GM18498 (cell line): ENCODE results near the gene SHOX.

Experiments used
- ATAC-seq: cut with Tn5 transposase; IDR thresholded peaks from one replicate; pipeline ENCODE4 v1.9.1; 2021; ENCODE audit warnings: mild to moderate bottlenecking, moderate library complexity; ENCODE audit not compliant: unreplicated experiment

The SHOX gene

GRCh38 chrX:663841-664240 is 33.2 kb downstream of the SHOX start:
- no peak for ATAC-seq

DNA sequence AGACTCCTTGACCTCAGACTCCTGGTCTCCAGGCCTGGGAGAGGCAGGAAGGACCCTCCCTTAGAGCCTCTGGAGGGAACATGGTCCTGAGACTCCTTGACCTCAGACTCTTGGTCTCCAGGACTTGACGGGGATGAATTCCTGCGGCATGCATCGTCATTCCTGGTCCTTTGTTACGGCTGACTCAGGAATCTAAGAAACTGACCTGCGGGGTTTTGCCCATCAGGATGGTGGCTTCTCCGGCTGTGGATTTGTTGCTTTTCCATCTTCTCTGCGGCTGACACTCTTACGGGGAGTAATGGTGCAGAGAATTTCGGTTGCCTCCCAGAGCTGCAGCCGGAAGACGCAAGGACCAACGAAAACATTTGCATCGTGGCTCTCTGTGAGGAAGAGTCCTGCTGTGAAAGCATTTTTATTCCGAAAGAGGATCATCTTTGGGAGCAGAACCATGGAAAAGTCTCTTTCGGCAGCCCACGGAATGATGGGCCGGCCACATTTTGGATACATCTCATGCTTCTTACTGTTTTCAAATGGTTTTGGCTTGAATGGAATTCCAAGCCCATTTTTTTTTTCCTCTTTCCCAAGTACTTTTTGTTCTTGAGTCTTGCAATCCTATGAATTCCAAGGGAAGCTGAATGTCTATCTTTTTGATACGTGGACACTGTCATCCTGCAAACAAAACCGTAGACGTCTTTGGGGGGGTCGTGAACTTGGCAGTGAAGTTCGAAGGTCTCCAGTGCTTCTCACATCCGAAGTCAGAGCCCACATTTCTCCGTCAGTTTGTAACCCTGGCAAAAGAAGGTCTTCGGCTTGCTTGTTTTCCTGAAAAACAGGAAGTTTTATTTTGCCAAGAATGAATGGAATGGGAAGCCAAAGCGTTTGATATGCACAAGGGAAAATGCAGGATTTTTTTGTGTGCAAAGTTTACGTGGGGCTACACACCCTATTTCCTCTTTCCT is 36.5 kb downstream of the SHOX start:
- ATAC-seq, result no peak

DNA sequence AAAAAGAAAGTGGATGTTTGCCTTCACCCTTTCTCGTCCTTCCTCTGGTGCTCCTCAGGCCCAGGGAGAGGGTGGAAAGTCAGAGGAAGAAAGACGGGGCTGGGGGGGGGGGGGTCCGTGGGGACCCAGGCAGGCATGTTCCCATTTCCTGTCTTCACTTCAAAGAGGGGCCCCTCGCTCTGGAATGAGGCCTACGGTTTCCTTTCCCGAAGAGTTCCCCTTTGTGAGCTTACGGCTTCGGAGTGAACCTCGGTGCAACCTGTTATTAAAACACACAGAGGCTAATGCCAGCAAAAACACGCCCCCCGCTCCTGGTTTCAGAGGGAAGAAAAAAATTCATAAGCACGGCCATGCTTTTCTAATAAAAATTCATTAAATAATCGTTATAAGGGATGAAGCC is 40.1 kb downstream of the SHOX start:
- no peak for ATAC-seq

- no peak for ATAC-seq
Measured at GRCh38 chrX:672931-673330, 42.3 kb downstream of the SHOX start.

DNA sequence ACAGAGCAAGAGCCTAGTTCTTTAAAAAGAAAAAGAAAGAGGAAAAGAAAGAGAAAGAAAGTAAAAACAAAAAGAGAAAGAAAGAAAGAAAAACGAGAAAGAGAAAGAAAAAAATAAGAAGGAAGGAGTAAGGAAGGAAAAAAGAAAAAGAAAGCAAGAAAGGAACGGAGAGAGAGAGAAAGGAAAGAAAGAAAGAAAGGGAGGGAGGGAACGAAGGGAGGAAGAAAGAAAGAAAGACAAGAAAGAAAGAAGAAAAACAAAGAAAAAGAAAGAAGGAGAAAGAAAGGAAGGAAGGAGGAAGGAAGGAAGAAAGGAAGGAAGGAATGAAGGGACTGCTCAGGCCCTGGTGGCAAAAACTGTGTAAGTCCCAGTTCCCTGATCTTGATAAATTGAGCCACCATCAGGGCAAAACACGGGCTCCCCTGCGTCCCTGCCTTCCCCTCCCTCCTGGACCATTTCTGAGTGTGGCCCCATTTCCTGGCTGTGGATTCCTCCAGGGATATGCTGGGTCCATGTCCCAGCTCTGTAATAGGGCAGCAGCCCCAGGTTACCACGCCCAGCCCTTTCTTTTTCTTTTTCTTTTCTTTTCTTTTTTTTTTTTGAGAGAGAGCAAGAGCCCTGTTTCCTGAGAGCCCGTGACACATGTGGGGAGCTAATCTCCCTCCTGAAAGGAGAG is 44.8 kb downstream of the SHOX start:
- ATAC-seq, result no peak

DNA sequence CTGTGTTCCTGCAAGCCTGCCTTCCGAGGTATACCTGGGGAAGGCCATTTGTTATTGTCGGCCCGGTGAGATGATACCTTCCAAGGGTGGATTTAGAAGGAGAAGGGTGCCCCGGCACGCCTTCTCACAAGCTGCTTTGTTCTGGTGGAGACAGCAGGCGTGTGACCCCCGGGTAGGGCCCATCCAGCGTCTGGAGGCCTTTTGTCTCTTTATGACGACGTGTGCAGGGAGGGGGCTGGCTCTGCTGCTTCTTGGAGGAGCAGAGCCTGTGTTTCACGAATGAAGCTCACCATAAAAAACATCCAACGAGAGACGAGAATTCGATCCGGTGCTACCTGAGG is 45.3 kb downstream of the SHOX start:
- no peak for ATAC-seq

DNA sequence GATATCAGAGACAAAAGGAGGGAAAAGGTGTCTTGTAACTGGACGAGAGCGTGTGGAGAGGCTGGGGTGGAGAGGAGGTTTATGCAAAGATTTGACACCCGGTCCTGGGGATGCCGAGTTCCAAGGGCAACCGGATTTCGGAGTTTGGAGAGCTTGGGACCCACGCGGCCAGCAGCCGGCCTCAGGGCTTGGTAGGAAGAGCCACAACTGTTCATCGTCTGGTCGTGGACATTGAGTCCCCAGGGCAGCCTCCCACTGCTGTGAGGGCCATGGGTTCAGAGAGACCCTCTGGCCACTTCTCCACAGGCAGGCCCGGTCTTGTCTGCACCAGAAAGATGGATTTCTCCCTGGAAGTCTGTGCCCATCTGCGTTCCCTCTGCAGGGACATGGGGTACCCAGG is 46.8 kb downstream of the SHOX start:
- ATAC-seq, result no peak

- ATAC-seq, result no peak
Measured at GRCh38 chrX:679291-679979, 48.8 kb downstream of the SHOX start.

DNA sequence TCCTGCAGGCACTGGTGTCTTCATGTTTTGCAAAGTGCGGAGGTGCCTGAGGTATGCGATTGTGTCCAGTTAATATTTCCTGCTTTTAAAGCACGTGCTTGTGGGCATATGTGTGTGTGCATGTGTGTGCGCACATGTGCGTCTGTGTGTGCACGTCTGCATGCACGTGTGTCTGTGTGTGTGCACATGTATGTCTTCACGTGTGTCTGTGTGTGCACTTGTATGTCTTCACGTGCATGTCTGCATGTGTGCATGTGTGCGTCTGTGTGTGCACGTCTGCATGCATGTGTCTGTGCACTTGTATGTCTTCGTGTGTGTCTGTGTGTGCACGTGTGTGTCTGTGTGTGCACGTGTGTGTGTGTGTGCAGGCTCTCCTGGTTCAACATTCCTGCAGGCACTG is 49.5 kb downstream of the SHOX start:
- no peak for ATAC-seq

DNA sequence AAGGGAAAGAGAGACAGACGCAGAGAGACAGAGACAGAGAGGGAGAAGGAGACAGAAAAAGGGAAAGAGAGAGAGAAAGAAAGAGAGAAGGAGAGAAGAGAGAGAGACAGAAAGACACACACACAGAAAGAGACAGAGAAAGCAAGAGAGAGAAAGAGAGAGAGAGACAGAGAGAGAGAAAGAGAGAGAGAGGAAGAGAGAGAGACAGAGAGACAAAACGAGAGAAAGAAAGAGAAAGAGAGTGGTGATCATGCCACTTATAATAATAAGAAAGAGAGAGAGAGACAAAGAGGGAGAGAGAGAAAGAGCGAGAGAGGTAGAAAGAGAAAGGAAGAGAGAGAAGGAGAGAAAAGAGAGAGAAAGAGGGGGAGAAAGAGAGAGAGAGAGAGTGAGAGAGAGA is 51.4 kb downstream of the SHOX start:
- no peak for ATAC-seq

DNA sequence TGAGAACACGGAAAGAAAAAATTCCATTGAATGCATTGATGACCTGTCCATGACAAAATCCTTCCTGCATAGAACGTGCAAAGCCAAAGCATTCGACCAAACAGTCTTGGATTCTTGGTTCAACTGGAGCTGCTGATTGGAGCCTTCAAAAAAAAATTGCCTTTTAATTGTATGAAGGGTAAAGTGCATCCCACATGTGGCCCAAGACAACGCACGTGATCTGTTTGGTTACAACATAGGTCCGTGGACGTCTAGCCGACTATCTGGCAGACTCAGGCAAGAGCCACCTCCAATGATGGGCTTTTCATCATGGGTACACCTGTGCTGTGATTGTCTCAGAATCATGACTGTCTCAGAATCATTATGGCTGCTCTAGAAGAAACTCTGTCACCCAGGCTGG is 52.3 kb downstream of the SHOX start:
- no peak for ATAC-seq

DNA sequence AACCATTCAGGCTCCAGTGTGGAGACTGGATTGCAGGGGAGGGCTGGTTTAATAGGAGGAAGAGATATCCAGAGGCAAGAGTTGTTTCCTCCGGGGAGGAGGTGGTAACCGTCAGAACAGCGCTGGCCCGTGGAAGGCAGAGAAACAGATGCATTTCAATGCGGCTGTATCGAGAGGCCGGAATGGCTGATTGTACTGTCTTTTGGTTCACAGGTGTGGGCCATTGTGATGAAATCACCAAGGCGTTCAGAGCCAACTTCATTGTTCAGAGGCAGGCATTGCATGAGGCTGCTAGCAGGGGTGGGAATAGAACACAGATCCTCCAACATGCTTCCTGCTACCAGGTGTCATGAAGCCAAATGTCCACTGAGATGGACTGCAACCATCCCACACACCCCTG is 53.0 kb downstream of the SHOX start:
- no peak for ATAC-seq

GRCh38 chrX:685120-686032 is 54.8 kb downstream of the SHOX start:
- no peak for ATAC-seq

DNA sequence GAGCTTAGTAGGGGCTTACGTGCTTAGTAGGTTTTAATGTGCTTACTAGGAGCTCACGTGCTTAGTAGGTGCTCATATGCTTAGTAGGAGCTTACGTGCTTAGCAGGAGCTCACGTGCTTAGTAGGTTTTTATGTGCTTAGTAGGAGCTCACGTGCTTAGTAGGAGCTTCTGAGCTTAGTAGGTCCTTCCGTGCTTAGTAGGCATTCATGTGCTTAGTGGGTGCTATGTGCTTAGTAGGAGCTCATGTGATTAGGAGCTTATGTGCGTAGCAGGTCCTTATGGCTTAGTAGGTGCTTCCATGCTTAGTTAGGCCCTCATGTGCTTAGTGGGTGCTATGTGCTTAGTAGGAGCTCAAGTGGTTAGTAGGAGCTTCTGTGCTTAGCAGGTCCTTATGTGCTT is 59.4 kb downstream of the SHOX start:
- ATAC-seq, result no peak

GRCh38 chrX:694800-695199 is 64.2 kb downstream of the SHOX start:
- no peak for ATAC-seq

- no peak for ATAC-seq
Measured at GRCh38 chrX:698206-698605, 67.6 kb downstream of the SHOX start.

DNA sequence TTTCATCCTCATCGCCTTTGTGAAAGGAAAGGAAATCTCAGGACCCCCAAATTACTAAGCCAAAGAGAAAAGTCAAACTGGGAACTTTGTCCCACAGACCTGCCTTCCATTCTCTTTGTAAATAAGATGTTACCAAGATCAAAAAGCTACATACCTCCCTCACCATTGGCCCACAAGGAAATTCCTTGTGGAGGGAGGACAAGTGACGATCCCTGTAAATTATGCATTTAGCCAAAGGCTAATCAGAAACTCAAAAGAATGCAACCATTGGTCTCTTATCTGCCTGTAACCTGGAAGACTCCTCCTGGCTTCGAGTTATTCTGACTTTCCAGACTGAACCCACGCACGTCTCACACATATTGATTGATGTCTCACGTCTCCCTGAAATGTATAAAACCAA is 70.3 kb downstream of the SHOX start:
- ATAC-seq, result no peak

DNA sequence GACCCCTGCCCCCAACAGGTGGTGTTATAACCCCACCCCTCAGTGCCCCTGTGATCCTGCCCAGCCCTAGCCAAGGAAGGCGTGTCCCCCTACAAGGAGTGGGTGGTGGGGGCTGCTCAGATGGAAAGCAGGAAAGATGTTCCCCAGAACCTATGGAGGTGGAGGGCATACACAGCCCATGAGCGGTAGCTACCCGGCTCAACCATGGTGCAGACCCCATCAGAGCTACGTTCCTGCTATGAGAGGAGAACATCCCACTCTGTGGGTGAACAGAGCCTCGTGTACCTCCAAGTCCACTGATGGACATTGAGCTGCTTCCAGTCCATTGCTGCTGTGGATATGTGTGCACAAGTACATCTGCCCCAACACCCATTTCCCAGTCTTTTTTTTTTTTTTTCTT is 71.1 kb downstream of the SHOX start:
- no peak for ATAC-seq

DNA sequence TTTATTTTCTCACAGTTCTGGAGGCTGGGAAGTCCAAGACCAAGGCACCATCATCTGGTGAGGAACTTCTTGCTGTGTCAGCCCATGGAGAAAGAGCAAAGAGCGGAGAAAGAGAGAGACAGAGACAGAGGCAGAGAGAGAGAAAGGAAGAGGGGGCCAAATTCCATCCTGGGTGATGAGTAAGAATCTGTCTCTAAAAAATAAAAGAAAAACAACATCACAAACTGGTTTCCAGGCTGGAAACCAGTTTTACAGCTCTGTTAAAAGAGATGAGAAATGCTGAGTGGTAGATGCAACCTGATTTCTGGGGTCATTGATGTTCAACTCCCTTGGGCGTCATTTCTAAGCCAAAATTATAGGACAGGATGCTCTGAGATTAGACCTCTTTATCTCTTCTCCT is 72.9 kb downstream of the SHOX start:
- ATAC-seq, result no peak

DNA sequence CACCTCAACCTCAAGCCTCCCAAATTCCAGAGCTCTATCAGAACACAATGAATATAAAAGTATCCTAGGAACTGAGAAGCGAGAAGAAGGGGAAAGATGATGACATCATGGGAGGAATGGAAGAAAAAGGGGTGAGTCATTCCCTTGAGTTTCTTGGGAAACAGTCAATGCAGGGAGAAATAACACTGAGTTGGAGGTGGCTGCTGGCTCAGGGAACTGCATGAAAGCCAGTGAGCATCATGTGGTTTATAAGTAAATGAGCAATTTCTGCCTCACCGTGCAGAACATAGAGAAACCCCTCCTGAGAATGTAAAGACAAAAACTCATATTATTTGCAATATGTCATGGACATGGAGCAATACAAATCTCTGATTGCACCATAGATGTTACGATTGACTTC is 73.3 kb downstream of the SHOX start:
- no peak for ATAC-seq
